Parathyroid adenoma (tissue), 2 donors: ENCODE results near the gene TWNK.
"Not testable (repeated sequence)": the region's sequence is repeated elsewhere in the genome, so short reads cannot be mapped to it uniquely, and the experiment has no call there.

ENCODE experiments used
- H2AFZ ChIP-seq: fragments of 300-600 bp; sonication (generic); one replicate; pipeline ENCODE4 v1.7.0; 2017; ENCODE audit warnings: antibody characterized with exemption, mild to moderate bottlenecking
- H3K27ac ChIP-seq: fragments of 300-600 bp; sonication (generic); one replicate; pipeline ENCODE4 v1.7.0; 2017
- H3K27me3 ChIP-seq: fragments of 300-600 bp; sonication (generic); one replicate; pipeline ENCODE4 v1.7.0; 2017; ENCODE audit warnings: low read length; ENCODE audit not compliant: control insufficient read depth, insufficient read depth
- H3K36me3 ChIP-seq: fragments of 300-600 bp; sonication (generic); one replicate; pipeline ENCODE4 v1.7.0; 2017; ENCODE audit warnings: low read length; ENCODE audit not compliant: control insufficient read depth, insufficient read depth
- H3K4me1 ChIP-seq: fragments of 300-600 bp; sonication (generic); one replicate; pipeline ENCODE4 v1.7.0; 2017; ENCODE audit warnings: control low read depth
- H3K4me2 ChIP-seq: fragments of 300-600 bp; sonication (generic); one replicate; pipeline ENCODE4 v1.7.0; 2017; ENCODE audit warnings: low read length
- H3K4me3 ChIP-seq: fragments of 300-600 bp; sonication (generic); one replicate; pipeline ENCODE4 v1.7.0; 2017; ENCODE audit warnings: low read depth, low read length
- H3K79me2 ChIP-seq: fragments of 300-600 bp; sonication (generic); one replicate; pipeline ENCODE4 v1.7.0; 2017; ENCODE audit warnings: control low read depth
- H3K9ac ChIP-seq: fragments of 300-600 bp; sonication (generic); one replicate; pipeline ENCODE4 v1.7.0; 2017; ENCODE audit warnings: mild to moderate bottlenecking
- H3K9me3 ChIP-seq: fragments of 300-600 bp; sonication (generic); one replicate; pipeline ENCODE4 v1.7.0; 2017; ENCODE audit warnings: low read length; ENCODE audit not compliant: control insufficient read depth
- CTCF ChIP-seq: fragments of 300-600 bp; sonication (generic); IDR thresholded peaks from one replicate; pipeline ENCODE4 v1.7.0; 2017; ENCODE audit warnings: antibody characterized with exemption, mild to moderate bottlenecking
- donor health status: primary hyperparathyroidism.

The TWNK gene

DNA sequence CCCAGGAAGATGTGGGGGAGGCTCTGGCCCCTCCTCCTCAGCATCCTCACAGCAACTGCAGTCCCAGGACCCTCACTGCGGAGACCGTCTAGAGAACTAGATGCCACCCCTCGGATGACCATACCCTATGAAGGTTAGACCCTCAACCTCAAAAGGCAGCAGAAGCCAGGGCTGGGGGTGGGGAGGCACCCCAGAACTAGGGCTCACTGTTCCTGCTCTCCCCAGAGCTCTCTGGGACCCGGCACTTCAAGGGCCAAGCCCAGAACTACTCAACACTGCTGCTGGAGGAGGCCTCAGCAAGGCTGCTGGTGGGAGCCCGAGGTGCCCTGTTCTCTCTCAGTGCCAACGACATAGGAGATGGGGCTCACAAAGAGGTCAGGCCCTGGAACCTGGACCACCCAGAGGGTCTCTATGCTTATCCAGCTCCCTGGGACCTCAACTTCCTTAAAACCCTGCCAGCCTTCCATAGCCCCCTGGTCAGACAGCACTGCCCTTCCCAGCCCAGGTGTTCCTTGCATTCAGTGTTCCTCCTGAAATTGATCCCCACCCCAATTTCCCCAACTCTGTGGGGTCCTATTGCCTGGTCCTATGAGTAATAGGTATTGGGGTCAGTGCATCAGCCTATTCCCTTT, 14.3 kb upstream of the TWNK start:
- H3K9ac ChIP-seq, result no peak overlapping the region
- no peak overlapping the region for H2AFZ ChIP-seq
- TF ChIP-seq CTCF, result no peak
- H3K27ac ChIP-seq, result no peak overlapping the region
- H3K9me3 ChIP-seq, result no peaks in the 10 kb centered on the region
- H3K36me3 ChIP-seq, result no peaks in the 10 kb centered on the region
- no peak overlapping the region for H3K4me3 ChIP-seq
- H3K27me3 ChIP-seq, result no peaks in the 10 kb centered on the region
- peaks cover 11% of the 10 kb centered on the region for H3K4me1 ChIP-seq
- H3K79me2 ChIP-seq, result no peaks in the 10 kb centered on the region
- no peak overlapping the region for H3K4me2 ChIP-seq

DNA sequence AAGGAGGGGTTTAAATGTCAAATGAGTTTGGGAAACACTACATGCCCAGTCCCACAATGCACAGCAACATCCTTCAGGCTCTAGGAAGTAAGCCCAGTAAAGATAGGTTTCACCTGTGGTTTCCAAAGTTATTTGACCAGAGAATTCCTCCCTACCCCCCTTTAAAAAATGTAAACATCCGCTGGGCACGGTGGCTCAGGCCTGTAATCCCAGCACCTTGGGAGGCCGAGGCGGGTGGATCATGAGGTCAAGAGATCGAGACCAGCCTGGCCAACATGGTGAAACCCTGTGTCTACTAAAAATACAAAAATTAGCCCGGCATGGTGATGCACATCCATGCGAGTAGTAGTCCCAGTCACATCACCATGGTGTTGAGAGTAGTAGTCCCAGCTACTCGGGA, 11.9 kb upstream of the TWNK start:
- H3K27me3 ChIP-seq, H3K4me1 ChIP-seq, H3K27ac ChIP-seq, H2AFZ ChIP-seq, H3K9ac ChIP-seq, H3K79me2 ChIP-seq, H3K9me3 ChIP-seq, H3K4me2 ChIP-seq, H3K4me3 ChIP-seq, H3K36me3 ChIP-seq: not testable (repeated sequence)

DNA sequence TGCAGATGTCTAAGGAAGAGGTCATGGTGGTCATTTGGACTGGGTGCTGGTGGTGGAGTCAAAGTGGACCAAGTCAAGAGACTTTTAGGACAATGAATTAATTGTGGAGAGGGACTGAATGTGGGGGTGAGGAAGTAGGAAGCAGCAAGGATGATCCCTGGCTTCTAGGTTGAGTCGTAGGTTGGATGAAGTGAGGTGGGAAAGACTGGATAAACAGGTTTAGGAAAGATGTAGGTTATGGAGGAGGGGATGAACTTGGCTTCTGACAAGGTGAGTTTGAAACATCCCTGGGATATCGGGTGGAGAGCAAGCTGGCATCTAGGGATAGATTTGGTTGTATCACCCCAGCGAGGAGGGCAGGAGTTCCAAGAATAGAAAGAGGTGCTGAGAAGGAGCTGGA, 10.4 kb upstream of the TWNK start:
- TF ChIP-seq CTCF, result no peak
- no peak overlapping the region for H3K27ac ChIP-seq
- H2AFZ ChIP-seq, result no peak overlapping the region
- peaks cover 2% of the 10 kb centered on the region for H3K4me1 ChIP-seq
- H3K79me2 ChIP-seq, result no peaks in the 10 kb centered on the region
- no peaks in the 10 kb centered on the region for H3K36me3 ChIP-seq
- H3K27me3 ChIP-seq, result no peaks in the 10 kb centered on the region
- H3K4me2 ChIP-seq, result no peak overlapping the region
- no peaks in the 10 kb centered on the region for H3K9me3 ChIP-seq
- no peak overlapping the region for H3K4me3 ChIP-seq
- no peak overlapping the region for H3K9ac ChIP-seq

DNA sequence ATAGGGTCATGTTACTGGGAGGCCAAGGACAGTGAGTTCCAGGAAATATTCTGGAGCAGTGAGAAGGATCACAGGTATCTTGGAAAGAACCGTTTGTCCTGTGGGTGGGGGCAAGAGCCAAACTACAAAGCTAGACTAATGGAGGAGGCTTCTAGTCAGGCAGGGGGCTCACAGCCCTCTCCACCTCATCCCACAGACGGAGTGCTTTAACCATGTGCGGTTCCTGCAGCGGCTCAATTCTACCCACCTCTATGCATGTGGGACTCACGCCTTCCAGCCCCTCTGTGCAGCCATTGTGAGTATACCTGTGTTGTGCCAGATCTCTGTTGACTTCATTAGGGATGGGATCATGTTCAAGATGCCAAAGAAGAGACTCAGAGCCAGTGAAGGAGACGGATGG, 9.9 kb upstream of the TWNK start:
- H3K4me2 ChIP-seq, result no peak overlapping the region

DNA sequence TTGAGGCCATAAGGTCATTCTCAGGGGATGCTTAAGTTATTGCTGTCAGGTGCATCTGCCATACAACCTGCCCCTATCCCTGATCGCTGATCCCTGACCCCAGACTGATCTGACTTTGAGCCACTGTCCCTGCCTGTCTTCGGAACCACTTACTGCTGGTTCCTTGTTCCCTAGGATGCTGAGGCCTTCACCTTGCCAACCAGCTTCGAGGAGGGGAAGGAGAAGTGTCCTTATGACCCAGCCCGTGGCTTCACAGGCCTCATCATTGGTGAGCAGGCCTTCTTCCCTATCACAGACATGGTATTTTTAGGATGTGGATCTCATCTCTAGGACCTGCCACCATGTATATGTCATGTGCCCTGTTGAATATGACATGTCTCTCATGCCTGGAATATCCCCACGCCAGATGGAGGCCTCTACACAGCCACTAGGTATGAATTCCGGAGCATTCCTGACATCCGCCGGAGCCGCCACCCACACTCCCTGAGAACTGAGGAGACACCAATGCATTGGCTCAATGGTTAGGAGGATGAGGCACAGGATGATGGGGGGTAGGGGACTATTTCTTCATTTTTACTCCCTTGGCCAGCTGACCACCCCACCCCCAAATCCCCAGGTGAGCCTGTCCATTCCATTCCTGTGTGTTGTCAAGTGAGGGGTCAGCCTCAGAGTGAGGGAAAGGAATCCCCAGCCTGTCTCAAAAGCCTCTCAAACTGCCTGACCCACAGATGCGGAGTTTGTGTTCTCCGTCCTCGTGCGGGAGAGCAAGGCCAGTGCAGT, 9.0 kb upstream of the TWNK start:
- no peaks in the 10 kb centered on the region for H3K9me3 ChIP-seq
- H3K4me1 ChIP-seq, result peaks cover 2% of the 10 kb centered on the region
- H3K4me2 ChIP-seq, result no peak overlapping the region
- no peaks in the 10 kb centered on the region for H3K36me3 ChIP-seq
- H3K4me3 ChIP-seq, result no peak overlapping the region
- H2AFZ ChIP-seq, result no peak overlapping the region
- no peak overlapping the region for H3K9ac ChIP-seq
- H3K27me3 ChIP-seq, result no peaks in the 10 kb centered on the region
- TF ChIP-seq CTCF, result no peak
- H3K79me2 ChIP-seq, result no peaks in the 10 kb centered on the region
- no peak overlapping the region for H3K27ac ChIP-seq

More for the DNA sequence above, 9.9 kb upstream of the TWNK start:
- no peak overlapping the region for H3K27ac ChIP-seq
- no peaks in the 10 kb centered on the region for H3K27me3 ChIP-seq
- H3K4me3 ChIP-seq, result no peak overlapping the region
- no peaks in the 10 kb centered on the region for H3K79me2 ChIP-seq
- peaks cover 2% of the 10 kb centered on the region for H3K4me1 ChIP-seq
- TF ChIP-seq CTCF, result no peak
- no peak overlapping the region for H3K9ac ChIP-seq
- H2AFZ ChIP-seq, result no peak overlapping the region
- H3K9me3 ChIP-seq, result no peaks in the 10 kb centered on the region
- no peaks in the 10 kb centered on the region for H3K36me3 ChIP-seq
